Measurements from ENCODE around the gene MTG2. TPM values are rescaled to one million over a fixed set of nuclear protein-coding genes. Genes with fewer than 3 reads are reported as not detected.

MTG2 gene
- total and polyA plus RNA-seq, 2 of the 13 experiments (the other 11 are each of a cell fraction or from before 2014, with no cell fraction given), result 20.4 to 37.8 TPM

DNA sequence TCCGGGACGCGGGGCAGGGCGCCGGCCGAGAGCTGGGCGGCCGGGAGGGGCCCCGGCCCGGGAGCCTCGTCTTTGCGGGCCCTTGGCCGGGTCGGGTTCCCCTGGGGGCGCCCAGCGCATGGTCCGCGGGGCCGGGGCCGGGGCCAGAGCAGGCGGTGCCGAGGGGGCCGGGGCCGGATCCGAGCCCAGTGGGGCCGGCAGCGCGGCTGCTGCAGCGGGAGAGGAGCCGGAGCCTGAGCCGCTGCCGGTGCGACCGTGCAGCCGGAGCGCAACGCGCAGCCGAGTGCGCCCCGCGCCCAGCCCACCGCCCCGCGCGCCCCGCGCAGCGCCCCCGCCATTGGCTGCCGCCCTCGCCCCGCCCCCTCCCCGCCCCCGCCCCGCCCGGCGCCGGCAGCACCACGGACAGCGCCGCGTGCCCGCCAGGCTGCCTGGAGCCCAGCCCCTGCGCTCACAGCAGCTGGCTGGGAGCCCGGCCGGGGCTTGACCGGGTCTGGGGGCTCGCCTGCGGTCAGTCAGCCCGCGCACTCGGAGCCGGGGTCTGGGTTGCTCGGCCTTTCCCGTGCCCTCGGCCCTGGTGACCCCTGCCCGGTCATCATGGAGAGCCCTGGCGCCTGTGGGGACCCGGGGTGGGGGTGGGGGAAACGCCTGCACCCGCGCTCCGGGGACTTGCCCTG is 37.3 kb downstream of the MTG2 start, which contains the start of gene HRH3 (continued):
- TF ChIP-seq ZSCAN21 (CRISPR knock-in tag; IDR thresholded peaks at IDR 0.05; ENCODE audit: borderline replicate concordance) (peak; percentile 70; the same call in 1 of the 2 replicates), ZNF574 (CRISPR knock-in tag; IDR thresholded peaks at IDR 0.05) (peak; percentile 23; the same call in 1 of the 2 replicates), MED1 (CRISPR knock-in tag; IDR thresholded peaks at IDR 0.05) (0 out of 2 replicates have a peak, but pooled peaks have one; percentile 6), NPAS2 (CRISPR knock-in tag; IDR thresholded peaks at IDR 0.05; ENCODE audit: borderline replicate concordance) (no peak), SNAPC5 (CRISPR knock-in tag; IDR thresholded peaks at IDR 0.05; ENCODE audit: borderline replicate concordance) (no peak), JARID2 (CRISPR knock-in tag; IDR thresholded peaks at IDR 0.05; ENCODE audit: insufficient replicate concordance) (no peak), REST (IDR thresholded peaks at IDR 0.05; ENCODE audit: borderline replicate concordance in 1 of 2, low read depth in 1 of 2, low read length in 2 of 2) (peak; percentile 81 to 93), SAP130 (CRISPR knock-in tag; IDR thresholded peaks at IDR 0.05; ENCODE audit: low read depth) (peak; percentile 88), ZBTB42 (CRISPR knock-in tag; IDR thresholded peaks at IDR 0.05) (no peak), ZBTB40 (IDR thresholded peaks at IDR 0.05) (no peak), ZBTB40 (CRISPR knock-in tag; IDR thresholded peaks at IDR 0.05) (peak; percentile 56; the same call in 1 of the 2 replicates), ZFP36 (IDR thresholded peaks at IDR 0.05; ENCODE audit: borderline replicate concordance, low read depth, low read length, partially characterized antibody) (no peak), NCOA2 (CRISPR knock-in tag; IDR thresholded peaks at IDR 0.05) (peak; percentile 27; the same call in 1 of the 2 replicates)

All from HepG2 (cell line).